DMS53 treated with DMSO at 0.1 percent for 48 hours (cell line): ENCODE data around the gene DLEC1.

Source experiments
- DNase-seq: peaks from one replicate; lab custom pipeline; 2025; ENCODE audit not compliant: unreplicated experiment; lab: John Stamatoyannopoulos, UW

Gene DLEC1

GRCh38 chr3:38039101-38039898 is at the start of gene DLEC1:
TSS of gene DLEC1 (plus strand) at chr3:38039208. CDS start at chr3:38039226, 18 bp downstream.
- DNase-seq = no peak

DNA sequence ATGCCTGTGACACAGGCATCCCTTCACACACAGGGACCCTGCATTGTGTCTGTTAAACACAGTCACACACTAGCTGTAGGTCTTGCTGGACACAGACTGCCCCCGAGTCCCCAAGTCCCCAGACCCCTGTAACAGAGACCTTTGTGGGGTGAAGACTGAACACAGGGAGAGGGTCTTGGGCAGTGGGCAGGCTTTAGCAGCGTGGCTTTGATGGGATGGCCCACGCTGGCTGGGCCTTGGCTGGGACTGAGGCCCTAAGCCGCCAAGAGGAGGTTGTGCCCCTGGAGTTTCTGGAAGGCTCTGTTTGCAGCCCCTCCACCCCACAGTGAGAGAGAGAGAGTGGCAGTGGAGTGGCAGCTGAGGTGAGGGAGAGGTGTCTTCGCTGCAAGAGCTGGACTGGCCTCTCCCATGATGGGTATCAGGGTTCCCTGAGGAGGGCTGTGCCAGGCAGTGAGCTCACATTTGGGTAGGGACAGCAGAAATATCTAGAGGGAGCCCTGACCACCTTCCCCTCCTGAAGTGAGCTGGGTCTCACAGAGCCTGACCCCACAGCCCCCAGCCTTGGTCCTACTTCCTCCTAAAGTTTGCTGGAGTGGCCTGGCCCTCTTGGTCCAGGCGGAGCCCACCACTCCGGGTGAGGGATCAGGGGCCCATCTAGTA is 49.1 kb upstream of the DLEC1 start:
- DNase-seq = no peak

DNA sequence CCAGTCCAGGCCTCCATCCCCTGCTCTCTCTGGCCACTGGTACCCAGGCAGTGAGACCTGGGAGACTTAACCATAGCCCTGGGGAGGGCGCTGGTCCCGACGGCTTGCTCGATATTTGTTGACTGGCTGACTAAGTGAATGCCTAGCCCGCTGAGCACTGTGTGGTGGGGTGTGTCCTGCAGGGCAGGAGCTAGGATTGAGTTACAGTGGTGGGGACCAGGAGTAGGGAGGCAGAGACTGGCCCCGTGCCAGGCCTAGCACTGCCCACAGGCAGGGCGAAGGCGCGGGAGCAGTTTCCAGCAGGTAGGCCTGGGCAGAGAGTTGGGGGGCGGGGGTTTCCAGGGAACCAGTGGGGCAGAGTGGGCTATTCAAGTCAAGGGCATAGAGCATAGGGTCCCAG is 48.5 kb upstream of the DLEC1 start, which contains the start of gene VILL:
VILL (plus strand) TSS at position 260 of the 400 bp plus-strand sequence. CDS start 2,887 bp downstream, outside the sequence.
- DNase-seq = no peak

- DNase-seq = no peak
Measured at GRCh38 chr3:37991109-37991508, 47.9 kb upstream of the DLEC1 start.

GRCh38 chr3:37991823-37992222 is 47.2 kb upstream of the DLEC1 start:
- no peak for DNase-seq

- no peak for DNase-seq
Measured at GRCh38 chr3:37992271-37993066, 46.5 kb upstream of the DLEC1 start.

DNA sequence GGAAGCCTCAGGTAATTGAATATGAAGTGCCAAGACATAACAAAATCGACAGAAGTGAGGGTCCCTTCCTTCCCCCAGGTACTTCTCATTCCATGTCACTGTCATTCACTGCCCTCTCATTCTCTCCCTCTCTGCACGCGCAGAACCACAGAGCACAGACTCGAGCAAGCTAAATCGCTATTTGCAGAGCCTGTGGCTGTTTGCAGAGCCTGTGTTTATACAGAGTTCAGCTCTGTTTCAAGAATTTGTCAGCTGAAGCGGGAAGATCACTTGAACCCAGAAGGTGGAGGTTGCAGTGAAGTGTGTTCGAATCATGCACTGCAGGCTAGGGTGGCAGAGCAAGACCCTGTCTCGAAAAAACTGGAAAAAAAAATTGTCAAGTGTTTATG is 45.9 kb upstream of the DLEC1 start:
- no peak for DNase-seq

DNA sequence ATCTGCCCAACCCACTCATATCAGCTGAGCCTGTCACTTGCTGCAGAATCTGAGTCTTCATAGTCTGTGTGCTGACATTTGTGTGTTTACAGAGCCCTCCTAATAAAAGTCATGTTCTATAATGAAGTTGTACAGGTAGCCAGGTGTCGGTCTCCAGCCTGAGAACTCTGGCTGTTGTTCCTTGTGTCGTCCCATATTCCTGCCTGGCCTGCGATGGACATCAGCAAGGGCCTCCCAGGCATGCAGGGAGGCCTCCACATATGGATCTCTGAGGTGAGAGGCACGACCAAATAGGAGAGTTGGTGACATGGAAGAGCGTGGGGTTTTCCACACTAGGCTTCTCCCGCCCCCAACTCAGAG is 45.6 kb upstream of the DLEC1 start:
- no peak for DNase-seq

DNA sequence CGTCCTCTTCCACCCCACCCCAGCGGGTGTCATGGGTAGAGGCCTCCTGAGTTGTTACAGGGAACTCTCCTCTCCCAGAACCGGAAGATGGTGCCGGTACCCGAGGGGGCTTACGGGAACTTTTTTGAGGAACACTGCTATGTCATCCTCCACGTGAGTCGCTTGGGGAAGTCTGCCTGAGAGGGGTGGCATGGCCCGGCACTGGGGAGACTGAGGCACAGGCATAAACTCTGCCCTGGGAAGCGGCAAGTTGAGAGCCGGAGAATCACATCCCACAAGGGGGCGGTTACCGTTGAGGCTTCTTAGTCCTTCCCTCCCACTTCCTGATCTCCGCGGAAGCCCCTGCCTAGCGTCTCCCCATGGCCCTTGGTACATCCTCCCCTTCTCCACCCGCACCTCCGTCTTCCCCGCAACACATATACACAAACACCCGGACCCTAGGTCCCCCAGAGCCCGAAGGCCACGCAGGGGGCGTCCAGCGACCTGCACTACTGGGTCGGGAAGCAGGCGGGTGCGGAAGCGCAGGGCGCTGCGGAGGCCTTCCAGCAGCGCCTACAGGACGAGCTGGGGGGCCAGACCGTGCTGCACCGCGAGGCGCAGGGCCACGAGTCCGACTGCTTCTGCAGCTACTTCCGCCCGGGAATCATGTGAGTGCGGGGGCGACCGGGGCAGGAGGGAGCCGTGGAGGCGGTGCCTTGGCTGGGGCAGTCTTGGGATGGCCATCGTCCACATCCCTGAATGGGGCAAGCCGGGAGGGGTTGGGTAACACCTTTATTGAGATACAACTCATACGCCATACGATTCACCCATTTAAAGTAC is 45.0 kb upstream of the DLEC1 start:
- no peak for DNase-seq

DNA sequence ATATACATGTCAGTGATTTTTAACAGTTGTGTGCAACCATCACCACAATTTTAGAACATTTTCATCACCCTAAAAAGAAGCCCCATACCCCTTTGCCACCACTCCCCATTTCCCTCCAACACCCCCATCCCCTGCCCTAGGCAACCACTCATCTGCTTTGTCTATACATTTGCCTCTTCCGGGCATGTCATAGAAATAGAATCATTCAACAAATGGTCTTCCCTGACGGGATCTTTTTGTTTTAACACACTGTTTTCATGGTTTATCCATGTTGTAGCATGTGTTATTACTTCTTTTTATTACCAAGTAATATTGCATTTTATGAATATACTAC is 44.4 kb upstream of the DLEC1 start:
- DNase-seq = no peak

- DNase-seq = no peak
Measured at GRCh38 chr3:37995652-37996641, 43.1 kb upstream of the DLEC1 start.

DNA sequence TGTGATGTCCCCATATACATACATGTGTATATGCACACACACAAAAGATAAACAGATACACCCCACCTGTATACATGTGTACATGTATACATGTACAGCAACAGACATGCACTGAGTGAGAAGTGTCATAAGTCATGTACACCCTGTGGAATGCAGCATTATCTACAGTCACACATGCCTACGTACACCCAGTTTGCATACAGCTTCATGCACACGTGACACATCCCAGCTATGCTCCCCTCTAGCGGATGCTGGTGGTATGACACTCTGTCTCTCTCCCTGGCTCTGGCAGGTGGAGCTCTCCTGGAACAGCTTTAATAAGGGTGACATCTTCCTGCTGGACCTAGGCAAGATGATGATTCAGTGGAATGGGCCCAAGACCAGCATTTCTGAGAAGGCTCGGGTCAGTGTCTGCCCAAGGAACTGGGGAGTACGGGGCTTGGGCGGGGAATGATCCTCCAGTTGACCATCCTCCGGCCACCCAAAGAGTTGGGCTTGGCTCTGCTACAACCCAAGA is 42.2 kb upstream of the DLEC1 start:
- DNase-seq = peak; percentile 30

DNA sequence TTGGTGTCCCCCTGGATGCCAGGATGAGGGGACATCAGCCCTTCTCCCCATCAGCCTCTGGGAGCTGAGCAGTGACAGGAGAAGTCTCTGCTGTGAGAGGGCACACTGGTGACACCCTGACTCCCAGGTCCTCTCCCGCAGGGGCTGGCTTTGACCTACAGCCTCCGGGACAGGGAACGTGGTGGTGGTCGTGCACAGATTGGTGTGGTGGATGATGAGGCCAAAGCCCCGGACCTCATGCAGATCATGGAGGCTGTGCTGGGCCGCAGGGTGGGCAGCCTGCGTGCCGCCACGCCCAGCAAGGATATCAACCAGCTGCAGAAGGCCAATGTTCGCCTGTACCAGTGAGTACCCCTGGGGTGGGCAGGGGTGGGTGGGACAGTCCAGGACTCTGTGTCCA is 41.7 kb upstream of the DLEC1 start:
- no peak for DNase-seq

GRCh38 chr3:37997791-37998370 is 41.1 kb upstream of the DLEC1 start:
- no peak for DNase-seq

DNA sequence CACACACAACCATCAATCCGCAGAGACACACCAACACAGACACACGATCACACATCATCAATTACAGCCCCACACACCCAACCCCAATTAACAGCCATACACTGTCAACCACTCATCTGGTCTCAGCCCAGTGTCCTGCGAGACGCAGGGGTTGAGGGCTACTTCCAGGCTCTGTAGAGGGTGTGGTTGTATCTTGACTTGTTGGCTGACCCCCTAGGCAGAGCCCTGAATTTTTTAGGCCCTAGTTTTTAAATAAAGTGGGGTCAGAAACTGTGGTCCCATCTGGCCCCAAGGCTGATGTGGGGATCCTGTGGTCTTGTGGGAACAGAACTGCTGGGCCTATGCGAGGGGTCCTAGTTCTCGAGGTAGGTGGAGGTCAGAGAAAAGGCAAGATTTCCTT is 39.2 kb upstream of the DLEC1 start:
- DNase-seq = no peak

GRCh38 chr3:38000242-38000916 is 38.6 kb upstream of the DLEC1 start:
- DNase-seq = no peak

DNA sequence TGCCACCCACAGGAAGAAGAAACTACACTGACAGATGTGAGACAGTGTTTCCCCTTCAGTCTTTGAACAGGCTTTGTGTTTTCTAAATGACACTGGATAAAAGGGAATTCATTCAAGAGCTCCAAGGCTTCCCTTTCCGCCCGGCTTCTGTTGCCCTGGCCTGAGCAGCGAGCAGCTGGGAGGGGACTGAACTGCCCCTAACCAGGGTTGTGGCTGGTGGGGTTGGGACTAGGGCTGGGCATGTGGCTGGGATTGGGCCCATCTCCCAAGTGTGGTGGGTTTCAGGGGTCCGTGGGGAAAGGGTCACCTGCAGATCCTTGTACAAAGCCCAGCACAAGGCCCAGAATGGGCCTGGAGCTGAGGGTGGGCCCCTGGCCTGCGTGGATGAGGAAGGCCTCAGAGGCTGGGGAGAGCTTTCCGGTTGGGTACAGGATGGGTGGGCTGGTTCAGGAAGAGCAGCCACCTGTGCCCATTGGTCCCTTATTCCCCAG is 38.0 kb upstream of the DLEC1 start:
- DNase-seq = no peak

GRCh38 chr3:38001456-38002081 is 37.4 kb upstream of the DLEC1 start:
- no peak for DNase-seq
